ENCODE measurements around the gene XXYLT1. TPM values are rescaled to one million over a fixed set of nuclear protein-coding genes. Genes with fewer than 3 reads are reported as not detected.
A peak's percentile ranks its signal among the peaks of the same experiment; 100 is the strongest.
"Not testable (repeated sequence)": the region's sequence is repeated elsewhere in the genome, so short reads cannot be mapped to it uniquely, and the experiment has no call there.

XXYLT1 gene
- total RNA-seq, 4 donors from 2014 or later = 9.7 to 30.1 (median 17.7) TPM

DNA sequence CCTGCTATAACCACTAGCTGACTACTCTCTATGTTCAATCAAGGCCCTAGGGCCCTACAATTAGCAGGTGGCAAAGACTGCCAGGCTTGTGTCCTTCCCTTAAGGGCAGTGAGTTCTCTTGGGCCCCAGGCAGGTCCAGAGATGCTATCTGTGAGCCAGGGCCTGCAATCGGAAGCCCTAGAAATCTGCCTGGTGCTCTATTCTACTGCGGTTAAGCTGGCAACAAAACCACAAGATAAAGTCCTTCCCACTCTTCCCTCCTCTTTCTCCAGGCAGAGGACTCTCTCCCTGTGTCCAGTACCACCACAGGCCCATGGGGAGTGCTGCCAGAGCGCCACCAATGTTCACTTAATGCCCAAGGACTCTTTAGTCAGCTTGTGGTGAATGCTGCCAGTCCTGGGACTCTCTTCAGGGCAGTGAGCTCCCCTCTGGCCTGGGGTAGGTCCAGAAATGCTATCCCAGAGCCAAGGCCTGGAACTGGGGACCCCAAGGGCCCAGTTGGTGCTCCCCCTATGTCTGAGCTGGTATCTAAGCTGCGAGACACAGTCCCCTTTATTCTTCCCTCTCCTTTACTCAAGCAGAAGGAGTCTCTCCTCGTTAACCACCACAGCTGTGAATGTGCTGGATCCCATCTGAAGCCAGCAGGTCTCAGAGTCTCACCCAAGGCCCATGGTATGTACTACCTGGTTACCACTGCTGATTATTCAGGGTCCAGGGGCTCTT, 34.7 kb downstream of the XXYLT1 start:
- no peak overlapping the region for H3K4me3 ChIP-seq (ENCODE audit: low read depth, poor library complexity, severe bottlenecking)
- TF ChIP-seq, protein P1, sequence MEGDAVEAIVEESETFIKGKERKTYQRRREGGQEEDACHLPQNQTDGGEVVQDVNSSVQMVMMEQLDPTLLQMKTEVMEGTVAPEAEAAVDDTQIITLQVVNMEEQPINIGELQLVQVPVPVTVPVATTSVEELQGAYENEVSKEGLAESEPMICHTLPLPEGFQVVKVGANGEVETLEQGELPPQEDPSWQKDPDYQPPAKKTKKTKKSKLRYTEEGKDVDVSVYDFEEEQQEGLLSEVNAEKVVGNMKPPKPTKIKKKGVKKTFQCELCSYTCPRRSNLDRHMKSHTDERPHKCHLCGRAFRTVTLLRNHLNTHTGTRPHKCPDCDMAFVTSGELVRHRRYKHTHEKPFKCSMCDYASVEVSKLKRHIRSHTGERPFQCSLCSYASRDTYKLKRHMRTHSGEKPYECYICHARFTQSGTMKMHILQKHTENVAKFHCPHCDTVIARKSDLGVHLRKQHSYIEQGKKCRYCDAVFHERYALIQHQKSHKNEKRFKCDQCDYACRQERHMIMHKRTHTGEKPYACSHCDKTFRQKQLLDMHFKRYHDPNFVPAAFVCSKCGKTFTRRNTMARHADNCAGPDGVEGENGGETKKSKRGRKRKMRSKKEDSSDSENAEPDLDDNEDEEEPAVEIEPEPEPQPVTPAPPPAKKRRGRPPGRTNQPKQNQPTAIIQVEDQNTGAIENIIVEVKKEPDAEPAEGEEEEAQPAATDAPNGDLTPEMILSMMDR (IDR thresholded peaks at IDR 0.05) = no peak
- no peak for TF ChIP-seq POLR2A (IDR thresholded peaks at IDR 0.05)
- 95 to 98% methylated on average over 5 of the region's 5 CpGs for WGBS, 2 donors
- peak in 1 of 2 donors; percentile 68 for DNase-seq (ENCODE audit: low spot score in 2 of 2)
- intact Hi-C loops (cut with DNase I; ENCODE audit: low total_unique reads) = no loop called here

DNA sequence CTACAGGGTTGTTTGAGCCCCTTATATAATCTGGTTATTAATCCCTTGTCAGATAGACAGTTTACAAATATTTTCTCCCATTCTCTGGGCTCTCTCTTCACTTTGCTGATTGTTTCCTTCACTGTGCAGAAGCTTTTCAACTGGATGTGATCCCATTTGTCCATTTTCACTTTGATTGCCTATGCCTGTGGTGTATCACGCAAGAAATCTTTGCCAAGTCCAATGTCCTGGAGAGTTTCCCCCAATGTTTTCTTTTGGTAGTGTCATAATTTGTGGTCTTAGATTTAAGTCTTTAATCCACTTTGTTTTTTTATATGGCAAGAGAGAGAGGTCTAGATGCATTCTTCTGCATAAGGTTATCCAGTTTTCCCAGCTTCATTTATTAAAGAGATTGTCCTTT, 40.7 kb downstream of the XXYLT1 start:
- no peak overlapping the region for H3K4me3 ChIP-seq (ENCODE audit: low read depth, poor library complexity, severe bottlenecking)
- 95 to 97% methylated on average over 1 of the region's 1 CpG for WGBS, 2 donors
- TF ChIP-seq, protein P1 (IDR thresholded peaks at IDR 0.05) = no peak
- TF ChIP-seq POLR2A (IDR thresholded peaks at IDR 0.05) = no peak
- intact Hi-C loops (cut with DNase I; ENCODE audit: low total_unique reads) = no loop called here
- peak in 1 of 2 donors; percentile 0 for DNase-seq (ENCODE audit: low spot score in 2 of 2)

DNA sequence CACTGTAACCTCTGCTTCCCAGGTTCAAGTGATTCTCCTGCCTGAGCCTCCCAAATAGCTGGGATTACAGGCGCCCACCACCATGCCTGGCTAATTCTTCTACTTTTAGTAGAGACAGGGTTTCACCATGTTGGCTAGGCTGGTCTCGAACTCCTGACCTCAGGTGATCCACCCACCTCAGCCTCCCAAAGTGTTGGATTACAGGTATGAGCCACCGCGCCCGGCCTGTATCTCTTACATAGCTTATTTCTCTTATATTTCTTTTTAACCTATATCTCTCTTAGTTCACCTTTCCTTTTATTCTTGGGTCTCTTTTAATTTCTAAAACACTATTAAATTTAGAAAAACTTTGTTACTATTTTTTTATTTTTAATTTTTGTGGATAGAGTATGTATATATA, 42.1 kb downstream of the XXYLT1 start:
- intact Hi-C loops (cut with DNase I; ENCODE audit: low total_unique reads); H3K4me3 ChIP-seq (ENCODE audit: low read depth, poor library complexity, severe bottlenecking): not testable (repeated sequence)
- 99 to 100% methylated on average over 5 of the region's 5 CpGs for WGBS, 2 donors
- DNase-seq (ENCODE audit: low spot score in 2 of 2) = peak; percentile 4 to 42

- H3K4me3 ChIP-seq (ENCODE audit: low read depth, poor library complexity, severe bottlenecking) = no peak overlapping the region
- peak; percentile 13 to 71 for DNase-seq (ENCODE audit: low spot score in 2 of 2)
- TF ChIP-seq, protein P1 (IDR thresholded peaks at IDR 0.05) = no peak
- TF ChIP-seq POLR2A (IDR thresholded peaks at IDR 0.05) = no peak
- WGBS, 2 donors = 86 to 94% methylated on average over 6 of the region's 6 CpGs
- intact Hi-C loops (cut with DNase I; ENCODE audit: low total_unique reads) = no loop called here
Measured at GRCh38 chr3:195227871-195228270, 43.1 kb downstream of the XXYLT1 start.

DNA sequence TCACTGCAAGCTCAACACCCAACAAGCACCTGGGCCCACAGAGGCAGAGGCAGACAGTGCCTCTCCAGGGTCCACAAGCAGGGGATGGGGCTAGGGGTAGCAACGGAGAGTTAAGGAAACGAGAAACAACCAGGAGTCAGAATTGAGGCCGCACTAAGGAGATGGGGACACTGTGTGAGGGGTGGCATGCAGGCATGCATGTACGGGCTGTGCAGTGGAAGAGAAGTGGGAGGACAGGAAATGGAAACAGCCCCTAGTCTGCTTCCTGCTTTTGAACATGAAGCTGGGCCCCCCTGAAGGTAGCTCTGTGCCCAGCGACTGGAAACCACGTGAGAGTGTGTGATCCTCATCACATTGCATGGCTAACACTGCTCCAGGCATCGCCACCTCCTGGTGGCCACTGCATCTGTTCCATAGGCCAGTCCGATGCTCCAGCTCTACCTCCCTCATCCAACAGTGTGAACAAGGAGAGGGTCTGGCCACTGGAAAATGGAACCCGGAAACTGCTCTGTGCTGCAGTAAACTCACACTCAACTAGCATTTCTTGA, 44.0 kb downstream of the XXYLT1 start:
- no peak overlapping the region for H3K4me3 ChIP-seq (ENCODE audit: low read depth, poor library complexity, severe bottlenecking)
- intact Hi-C loops (cut with DNase I; ENCODE audit: low total_unique reads) = no loop called here
- peak; percentile 10 to 81 for DNase-seq (ENCODE audit: low spot score in 2 of 2)
- 71 to 80% methylated on average over 9 of the region's 9 CpGs for WGBS, 2 donors
- TF ChIP-seq, protein P1 (IDR thresholded peaks at IDR 0.05) = no peak
- no peak for TF ChIP-seq POLR2A (IDR thresholded peaks at IDR 0.05)

DNA sequence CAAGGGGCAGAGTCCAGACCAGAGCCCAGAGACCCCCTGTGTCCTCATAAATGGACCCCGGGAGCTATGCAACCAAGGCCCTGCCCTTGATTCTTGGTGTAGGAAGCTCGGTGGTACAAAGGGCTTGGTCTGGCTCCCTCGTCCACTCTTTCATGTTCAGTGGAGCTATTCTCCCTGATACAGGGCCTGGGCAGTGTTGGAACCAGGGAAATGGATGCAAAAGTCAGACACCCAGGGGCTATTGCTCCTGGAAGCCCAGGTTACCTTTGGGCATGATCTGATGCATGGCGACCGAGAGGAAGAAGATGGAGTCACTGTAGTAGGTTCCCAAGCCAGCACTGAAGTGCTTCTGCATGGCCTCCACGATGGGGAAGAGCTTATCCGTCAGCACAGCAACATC, 44.5 kb downstream of the XXYLT1 start:
- TF ChIP-seq, protein P1 (IDR thresholded peaks at IDR 0.05) = no peak
- no peak for TF ChIP-seq POLR2A (IDR thresholded peaks at IDR 0.05)
- peak in 1 of 2 donors; percentile 58 for DNase-seq (ENCODE audit: low spot score in 2 of 2)
- whole genome bisulfite sequencing, 2 donors = 90 to 92% methylated on average over 7 of the region's 7 CpGs
- intact Hi-C loops (cut with DNase I; ENCODE audit: low total_unique reads) = no loop called here
- no peak overlapping the region for H3K4me3 ChIP-seq (ENCODE audit: low read depth, poor library complexity, severe bottlenecking)
